Thyroid gland (tissue), 4 donors: ENCODE data around the gene TRMU.

Experiments used
- CTCF ChIP-seq, 6 experiments: fragments of 200-600 bp in 3 of 6; fragments of 450-650 bp in 3 of 6; sonication (generic) in 3 of 6; IDR thresholded peaks; one replicate each; pipeline ENCODE4 v1.5.1; 2016 to 2019; ENCODE audit warnings: antibody characterized with exemption in 6 of 6, mild to moderate bottlenecking in 2 of 6, inconsistent platforms in 1 of 6, moderate library complexity in 1 of 6
- POLR2A ChIP-seq, 2 donors: fragments of 450-650 bp; IDR thresholded peaks; one replicate each; pipeline ENCODE4 v1.6.1; 2017; ENCODE audit warnings: antibody characterized with exemption in 2 of 2, mild to moderate bottlenecking in 2 of 2, moderate library complexity in 1 of 2

- TF ChIP-seq CTCF (IDR thresholded peaks at IDR 0.05) (no peak), POLR2A (IDR thresholded peaks at IDR 0.05) (no peak)
These were observed 4.4 kb downstream of the TRMU start for GRCh38 chr22:46339956-46340355.
